ENCODE measurements around the gene CRYM.
"Not testable (repeated sequence)": the region's sequence is repeated elsewhere in the genome, so short reads cannot be mapped to it uniquely, and the experiment has no call there.

CRYM gene

DNA sequence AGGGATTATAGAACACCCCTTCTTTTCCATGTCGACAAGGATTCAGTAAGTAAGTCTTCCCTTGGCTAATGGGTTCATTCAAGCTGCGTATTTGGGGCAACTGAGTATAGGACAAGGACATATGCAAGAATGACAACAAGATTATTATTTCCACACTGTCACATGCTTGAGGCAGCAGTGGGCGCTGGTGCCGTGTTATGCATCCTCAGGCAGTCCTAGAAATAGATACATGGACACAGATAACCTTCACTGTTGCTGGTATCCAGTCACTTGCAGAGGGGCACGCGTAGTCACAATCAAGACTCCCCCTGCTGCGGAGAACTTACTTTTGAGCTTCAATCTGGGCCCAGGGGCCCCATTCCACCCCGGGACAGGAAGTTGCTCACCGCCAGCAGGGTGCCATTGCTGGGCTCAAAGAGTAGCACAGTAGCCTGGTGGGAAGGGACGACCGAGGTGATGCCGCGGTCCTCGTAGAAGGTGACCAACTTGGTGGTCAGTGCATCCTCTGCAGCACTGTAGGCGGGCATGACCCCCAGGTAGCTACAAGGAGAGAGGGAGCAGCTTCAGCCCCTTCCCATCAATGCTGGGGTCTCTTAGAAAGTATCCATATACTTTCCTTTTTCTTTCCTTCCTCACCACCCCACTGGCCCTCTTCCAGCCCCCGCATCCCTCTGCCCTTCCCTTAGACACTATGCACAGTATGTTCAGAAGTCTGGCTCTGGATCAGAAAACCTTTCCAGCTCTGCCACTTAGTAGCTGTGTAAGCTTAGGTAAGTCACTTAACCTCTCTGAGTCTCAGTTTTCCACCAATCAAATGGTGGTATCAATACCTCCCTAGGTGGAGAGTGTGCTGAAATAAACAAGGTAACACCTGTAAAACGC, 804 bp downstream of the CRYM start:
- no peak for DNase-seq

DNA sequence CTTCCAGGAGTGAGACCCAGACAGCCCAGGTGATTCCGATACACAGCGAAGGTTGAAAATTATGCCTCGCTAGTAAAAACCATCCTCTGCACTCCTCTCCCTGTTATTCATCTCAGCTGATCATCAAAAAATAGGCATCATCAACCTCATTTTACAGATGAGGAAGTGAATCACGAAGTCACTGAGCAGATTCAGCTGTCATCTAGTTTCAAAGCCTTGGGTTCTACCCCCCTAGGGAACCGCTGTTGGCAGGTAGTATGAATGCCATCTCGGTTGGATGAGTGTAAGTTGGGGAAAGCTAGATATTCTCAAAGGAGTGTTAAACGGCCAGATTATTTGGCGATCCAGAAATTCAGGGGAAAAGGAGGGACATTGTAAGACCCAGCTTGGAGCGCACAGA, 2.0 kb downstream of the CRYM start:
- DNase-seq: no peak

DNA sequence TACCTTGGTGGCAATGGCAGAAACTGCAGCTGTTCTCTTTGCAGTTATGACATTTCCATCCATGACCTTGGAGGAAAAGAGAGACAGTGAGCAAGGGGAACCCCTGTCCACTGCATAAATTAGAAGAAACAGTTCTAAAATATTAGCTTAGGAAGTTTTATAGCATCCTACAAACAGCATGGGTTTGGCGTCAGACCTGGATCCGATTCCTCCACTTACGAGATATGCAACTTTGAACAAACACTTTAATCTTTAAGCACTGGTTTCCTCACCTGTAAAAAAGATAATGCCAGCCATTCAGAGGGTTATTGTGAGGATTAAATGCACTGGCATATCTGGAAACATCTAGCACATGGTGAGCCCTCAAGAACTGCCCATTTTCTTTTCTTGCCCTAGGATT, 2.6 kb downstream of the CRYM start:
- no peak for DNase-seq

DNA sequence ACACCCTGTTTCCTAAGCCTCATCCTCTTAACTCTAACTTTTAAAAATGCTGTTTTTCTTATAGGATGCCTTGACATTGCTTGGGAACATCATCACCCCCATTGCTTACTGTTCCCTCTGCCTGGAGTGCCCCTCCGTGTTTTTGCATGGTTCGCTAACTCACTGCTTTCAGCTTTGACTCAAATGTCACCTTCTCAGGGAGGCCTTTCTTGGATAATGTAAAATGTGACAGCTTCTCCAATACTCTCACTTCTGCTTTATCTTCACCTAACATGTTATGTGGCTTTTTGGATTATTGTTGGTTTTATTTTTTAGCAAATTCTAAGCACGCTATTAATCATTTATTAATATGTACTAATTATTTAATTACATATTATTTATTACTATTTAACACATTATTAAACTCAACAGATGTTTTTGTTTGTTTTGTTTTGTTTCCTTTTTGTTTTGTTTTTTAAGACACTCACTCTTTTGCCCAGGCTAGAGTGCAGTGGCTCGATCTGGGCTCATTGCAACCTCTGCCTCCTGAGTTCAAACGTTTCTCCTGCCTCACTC, 3.8 kb downstream of the CRYM start:
- DNase-seq: no peak

DNA sequence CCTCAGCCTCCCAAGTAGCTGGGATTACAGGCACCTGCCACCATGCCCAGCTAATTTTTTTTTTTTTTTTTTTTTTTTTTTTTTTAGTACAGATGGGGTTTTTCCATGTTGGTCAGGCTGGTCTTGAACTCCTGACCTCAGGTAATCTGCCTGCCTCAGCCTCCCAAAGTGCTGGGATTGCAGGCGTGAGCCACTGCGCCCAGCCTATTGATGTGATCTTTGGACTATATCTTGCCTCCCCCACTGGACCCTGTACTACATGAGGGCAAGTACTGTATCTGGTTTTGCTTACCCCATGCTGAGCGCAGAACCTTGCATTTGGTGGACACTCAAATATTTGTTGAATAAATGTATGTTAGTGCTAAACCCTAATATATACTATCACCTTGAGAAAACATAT, 5.3 kb downstream of the CRYM start:
- DNase-seq: not testable (repeated sequence)

DNA sequence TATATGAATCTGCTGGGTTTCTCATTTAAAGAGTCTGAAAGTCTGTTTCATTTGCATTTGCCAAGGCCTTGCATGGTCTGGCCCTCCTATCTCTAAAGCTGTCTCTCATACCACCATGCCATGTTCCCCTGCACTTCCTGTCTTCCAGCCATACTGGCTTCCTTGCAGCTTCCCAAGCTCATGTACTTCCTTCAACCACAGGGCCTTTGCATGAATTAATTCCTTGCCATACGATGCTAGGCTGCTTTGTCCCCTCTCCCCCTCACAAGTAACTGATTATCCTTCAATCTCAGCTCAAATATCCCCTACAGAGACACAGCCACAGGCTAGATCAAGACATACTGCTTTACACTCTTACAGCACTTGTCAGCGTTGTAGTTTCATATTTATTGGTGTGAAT, 5.8 kb downstream of the CRYM start:
- DNase-seq: no peak

DNA sequence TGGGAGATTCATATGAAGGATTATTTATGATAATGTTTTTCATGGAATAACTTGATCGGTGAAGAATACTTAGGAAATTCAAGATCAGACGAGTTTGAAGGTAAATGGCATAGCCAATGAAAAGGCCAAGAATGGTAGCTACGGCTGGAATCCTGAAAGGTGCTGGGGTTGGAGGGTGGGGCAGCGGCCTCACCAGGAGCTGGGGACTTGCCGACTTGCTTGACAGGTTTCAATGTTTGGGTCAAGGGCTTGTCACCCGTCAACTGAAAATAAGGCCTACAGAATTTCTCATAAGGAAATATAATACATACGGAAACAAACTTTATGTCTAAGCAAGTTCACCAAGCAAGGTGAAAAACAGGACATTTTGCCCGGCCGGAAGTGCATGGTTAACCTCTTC, 9.9 kb downstream of the CRYM start:
- DNase-seq: no peak

DNA sequence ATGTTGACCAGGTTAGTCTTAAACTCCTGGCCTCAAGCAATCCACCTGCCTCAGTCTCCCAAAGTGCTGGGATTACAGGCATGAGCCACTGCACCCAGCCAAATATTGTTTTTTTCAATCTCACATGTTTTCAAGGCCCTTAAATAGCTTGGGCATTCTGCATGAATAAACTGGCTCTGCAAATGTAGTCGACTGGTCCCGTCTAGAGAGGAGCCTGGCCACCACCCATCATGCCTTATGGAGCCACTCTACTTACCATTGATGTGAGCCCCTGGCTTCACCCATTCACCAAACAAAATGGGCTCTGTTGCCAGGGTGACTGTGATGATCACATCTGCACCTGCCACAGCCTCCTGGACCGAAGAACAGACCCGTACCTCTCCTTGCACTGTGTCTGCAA, 10.8 kb downstream of the CRYM start:
- no peak for DNase-seq

DNA sequence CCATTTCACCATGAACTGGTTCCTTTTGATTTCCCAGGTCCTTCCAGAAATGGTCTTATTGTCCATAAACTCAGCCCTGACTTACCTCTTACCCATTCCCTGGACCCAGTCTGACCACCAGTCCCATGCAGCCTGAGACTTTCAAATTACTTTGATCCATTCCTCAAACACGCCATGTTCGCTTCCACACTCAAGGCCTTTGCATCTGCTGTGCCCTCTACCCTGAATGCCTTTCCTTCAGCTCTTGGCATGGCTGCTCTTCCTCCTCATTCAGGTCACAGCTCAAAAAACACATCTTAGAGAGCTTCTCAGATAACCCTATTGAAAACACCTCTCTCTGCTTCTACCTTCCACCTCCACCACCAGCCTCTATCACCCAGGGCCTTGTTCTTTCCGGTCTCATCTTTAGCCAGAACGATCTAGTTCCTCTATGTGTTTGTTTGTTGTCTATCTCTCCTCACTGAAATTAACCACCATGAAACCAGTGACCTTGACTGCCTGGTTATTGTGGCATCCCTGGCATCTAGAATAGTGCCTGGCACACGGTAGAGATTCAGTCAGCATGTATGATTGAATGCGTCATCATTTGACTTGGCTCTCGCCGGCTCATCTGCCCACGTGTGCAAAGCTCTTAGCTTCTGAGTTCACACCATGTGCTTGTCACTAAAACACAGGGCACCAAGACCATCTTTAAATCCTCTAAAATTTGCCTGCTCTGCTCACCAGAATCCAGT, 12.8 kb downstream of the CRYM start:
- DNase-seq: no peak

DNA sequence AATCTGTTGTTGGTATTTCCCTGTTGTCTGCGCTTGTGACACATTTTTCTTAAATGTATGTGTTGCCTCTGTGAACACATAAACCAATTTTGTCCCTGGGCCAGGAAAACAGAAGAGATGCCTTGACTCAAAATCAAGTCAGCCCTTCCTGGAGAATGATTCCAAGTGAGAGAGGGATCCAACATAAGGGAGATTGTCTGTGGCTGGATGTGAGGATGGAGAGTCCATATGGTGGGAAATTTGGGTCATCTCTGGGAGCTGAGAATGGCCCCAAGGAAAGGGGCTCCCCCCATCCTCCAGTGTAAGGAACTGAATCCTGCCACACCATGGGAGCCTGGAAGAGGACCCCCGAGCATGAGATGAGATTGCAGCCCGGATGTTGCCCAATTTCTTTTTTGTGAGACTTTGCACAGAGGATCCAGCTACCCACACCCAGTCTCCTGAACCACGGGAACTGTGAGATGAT, 13.5 kb downstream of the CRYM start:
- DNase-seq: no peak

DNA sequence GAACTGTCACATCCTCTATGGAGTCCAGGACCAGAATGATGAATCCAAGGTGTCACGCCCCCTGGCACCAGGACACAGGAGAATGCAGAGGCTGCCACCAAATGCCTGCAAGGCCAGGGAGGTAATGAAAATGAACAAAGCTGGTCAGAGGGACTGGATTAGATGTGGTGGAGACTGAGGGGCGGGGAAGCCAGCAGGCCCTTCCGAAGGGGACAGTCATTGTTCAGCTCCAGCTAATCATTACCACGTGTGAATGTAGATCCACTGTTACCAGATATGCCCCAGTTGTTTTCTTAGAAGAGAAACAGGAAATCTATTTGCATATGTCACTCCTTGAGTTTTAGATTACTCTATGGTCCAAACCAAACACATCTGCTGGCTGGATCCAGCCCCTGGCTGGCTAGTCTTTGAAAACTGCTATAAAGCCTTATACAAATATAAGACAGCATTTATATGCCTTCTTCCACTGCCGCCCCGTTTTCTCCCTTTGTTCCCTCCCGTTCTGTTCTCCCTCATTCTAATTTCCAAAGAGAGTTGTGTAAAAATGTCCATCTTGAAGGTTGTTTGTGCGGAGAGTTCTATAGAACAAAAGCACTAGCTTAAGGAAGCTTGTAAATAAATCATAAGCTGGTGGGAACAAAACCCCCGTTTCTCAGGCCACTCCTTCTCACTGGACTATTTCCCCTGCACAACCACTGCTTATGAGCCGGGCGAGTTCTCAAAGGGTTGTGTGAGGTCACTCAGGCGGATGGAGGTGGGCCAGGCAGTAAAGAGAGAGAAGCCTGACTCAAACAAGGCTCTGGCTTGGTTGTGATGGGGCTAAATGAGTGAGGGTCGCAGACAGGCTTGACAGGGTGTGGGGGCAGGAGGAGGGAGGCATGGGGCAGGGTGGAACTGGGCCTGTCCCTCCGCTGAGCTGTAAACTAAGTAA, 14.2 kb downstream of the CRYM start:
- DNase-seq: no peak

DNA sequence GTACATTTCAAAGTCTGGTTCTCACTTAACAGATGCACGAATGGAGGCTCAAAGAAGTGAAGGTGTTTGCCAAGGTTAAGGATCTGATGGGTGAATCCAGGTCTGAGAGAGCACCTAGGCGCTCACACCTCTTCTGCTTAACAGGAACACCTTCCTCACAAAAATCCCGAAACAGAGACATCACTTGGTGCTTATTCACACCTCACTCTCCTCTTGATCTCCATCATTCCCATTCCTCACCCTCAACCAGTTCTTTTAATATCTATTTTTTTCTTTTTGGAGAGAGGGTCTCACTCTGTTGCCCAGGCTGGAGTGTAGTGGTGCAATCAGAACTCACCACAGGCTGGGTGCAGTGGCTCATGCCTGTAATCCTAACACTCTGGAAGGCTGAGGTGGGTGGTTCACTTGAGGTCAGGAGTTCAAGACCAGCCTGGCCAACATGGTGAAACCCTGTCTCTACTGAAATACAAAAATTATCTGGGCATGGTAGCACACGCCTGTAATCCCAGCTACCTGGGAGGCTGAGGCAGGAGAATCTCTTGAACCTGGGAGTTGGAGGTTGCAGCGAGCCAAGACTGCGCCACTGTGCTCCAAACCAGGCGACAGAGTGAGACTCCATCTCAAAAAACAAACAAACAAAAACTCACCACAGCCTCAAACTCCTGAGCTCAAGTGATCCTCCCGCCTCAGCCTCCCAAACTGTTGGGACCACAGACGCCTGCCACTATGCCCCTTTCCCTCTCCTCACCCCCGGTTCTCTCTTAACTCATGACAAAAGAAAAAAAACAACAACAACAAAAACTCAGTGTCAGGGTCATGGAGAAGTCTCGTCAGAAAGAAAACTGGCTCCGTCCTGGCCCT, 15.1 kb downstream of the CRYM start:
- DNase-seq: no peak

DNA sequence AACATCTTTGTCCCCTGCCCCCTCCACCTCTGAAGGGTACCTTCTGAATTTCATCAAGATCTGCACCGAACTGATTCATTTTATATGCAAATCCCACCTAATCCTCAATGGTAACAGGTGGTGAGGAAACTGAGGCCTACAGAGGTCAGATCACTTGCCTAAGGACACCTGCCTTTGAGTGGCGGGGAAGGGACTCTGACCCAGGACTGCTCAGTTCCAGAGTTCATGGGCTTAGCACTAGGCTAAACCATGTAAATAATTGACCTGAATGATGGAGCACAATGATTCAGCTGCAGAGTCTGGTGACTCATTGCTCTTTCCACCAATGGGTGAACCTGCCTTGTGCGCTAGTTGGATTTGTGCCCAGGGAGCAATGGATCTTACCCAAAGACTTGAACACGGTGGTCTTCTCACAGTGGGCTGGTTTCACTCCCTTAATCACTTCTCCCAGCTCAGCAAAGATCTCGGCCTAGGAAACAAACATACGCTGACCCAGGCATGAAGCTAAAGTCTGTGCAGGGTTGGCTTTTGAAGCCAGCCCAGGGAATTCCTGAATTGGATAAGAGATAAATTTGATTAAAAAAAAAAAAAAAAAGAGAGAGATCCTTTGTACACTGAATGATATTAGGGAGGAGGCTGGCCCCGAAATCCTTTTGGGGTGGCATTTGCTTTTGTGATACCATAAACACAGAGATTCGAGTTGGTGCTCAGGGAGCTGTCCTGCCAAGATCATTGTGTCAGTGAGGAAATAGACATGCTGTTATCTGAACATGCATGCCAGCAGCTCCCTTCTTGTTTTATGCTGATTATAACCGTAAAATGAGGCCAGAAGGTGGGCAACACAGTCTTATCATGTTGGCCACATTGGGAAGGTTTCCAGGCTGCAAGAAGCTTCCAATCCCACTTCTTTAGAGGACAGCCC, 17.0 kb downstream of the CRYM start:
- DNase-seq: no peak

DNA sequence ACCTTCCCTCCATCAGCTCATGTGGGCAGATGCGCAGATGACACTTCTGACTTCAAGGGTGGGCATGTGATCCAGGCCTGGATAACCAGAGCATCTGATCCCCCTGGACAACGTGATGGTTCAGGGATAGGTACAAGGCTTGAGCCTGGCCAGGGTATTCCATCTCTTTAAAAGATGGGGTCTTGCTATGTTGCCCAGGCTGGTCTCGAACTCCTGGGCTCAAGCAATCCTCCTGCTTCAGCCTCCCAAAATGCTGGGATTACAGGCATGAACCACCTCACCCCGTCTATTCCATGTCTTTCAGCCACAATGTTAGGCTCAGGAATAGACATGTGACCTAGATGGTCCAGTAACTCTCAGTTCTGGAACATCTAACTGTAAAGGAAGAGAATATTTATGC, 20.8 kb downstream of the CRYM start:
- no peak for DNase-seq

DNA sequence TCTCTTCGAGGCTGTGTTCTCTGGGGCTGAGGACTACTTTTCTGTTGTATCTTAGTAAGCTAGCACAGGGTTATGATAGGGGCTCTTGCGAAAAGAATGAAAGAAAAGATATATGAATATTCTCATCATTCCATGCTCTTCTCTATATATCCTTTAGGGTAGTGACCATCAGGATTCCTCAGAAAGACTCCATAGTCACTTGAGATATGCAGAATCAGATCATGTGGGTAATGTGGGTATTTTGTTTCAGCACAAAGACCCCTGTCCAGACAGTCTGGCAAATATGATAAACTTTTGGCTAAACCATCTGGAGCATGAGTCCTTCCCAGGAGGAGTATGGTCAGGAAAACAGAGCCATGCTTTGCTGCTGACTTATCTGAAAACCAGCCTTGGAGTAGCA, 21.5 kb downstream of the CRYM start:
- no peak for DNase-seq

DNA sequence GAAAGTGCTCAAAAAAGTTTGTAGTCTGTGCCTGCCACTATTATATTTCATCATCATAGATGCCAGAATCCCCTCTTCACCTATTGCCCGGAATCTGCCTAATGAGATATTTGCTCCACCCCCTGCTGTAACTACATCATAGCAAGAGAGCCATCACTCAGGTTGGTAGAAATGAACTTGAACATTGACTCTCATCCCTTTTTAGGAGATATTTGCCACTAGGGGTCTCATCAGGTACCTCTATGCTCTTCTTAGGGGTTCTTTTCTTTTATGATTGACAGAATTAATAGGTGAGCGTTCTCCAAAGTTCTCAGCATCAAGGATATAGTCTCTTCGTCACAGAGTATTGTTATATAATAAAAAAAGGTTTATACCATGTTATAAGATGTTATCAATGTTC, 24.6 kb downstream of the CRYM start:
- DNase-seq: no peak

DNA sequence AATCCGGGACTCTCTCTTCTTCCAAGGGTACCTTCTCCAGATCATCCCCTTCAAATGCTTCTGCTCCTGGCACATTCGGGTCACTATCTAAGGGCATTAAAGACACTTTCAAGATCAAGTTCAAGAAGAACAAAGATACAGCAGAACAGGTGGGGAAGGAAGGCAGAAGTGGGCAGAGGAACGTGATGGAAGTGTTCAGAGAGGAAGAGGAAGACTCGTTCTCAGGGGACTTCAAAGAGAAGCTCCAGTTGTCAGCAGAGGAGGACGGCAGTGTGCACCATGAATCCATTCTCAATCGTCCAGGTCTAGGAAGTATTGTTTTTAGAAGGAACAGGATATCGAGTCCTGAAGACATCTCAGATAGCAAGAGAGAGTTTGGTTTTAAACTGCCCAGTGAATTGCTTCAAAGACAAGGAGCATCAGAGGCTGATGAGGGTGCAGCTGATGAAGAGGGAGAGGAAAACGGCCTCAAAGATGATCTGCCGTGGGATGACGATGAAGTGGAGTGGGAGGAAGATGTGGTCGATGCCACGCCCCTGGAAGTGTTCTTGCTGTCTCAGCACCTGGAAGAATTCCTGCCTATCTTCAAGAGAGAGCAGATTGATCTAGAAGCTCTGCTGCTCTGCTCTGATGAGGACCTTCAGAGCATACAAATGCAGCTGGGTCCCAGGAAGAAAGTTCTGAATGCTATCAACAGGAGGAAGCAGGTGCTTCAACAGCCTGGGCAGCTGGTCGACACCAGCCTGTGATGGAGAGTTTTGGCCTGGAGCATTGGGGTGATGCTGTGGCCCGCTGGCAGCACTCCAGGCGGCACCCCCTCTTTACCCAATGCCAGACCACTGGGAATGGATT, 27.8 kb downstream of the CRYM start:
- DNase-seq: no peak

DNA sequence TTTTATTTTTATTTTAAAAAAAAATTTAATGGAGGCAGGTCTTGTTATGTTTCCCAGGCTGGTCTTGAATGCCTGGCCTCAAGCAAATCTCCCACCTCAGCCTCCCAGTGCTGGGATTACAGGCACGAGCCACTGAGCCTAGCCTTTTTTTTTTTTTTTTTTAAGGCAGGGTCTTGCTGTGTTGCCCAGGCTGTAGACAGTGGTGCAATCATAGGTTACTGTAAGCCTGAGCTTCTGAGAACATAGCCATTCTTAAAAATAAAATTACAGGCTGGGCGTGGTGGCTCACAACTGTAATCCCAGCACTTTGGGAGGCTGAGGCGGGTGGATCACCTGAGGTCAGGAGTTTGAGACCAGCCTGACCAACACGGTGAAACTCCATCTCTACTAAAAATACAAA, 29.9 kb downstream of the CRYM start:
- not testable (repeated sequence) for DNase-seq

DNA sequence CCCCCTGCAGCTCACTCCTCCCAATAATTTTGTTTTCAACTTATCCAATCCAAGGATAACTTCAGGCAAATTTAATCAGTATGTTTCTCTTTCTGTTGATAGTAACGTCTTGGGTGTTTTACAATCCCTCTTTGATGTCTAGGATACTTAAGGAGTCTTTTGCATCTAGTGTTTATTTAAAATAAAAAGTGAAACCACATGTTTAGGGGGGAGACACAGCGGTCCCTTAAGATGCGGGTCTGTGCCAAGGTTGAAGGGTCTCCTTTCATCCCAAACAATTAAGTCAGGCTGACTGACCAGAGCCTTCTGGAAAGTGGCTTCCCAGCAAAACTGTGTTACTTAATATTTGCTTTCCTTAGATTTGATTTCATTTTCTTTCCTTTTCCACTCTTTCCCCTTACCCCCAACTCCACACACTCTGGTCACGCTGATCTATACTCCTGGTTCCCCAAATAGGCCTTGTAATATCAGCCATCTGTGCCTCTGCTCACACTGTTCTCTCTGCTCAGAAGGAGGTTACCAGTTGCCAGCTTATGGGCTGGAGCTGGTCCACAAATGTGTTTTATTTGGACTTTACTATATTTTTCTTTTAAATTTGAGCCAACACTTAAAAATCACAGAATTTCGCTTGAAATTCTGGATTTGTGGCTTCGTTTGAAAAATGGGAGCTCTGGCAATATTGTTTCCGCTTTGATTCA, 33.4 kb downstream of the CRYM start:
- no peak for DNase-seq
